ENCODE measurements around the gene TBXAS1. TPM values are rescaled to one million over a fixed set of nuclear protein-coding genes. Genes with fewer than 3 reads are reported as not detected.

TBXAS1 gene
- total RNA-seq (2022; extraction: Qiagen RNA extraction) = 13.2 to 15.9 TPM (median 14.8 TPM) in 5 replicates

GRCh38 chr7:139829025-139829774 is at the start of gene TBXAS1:
Gene TBXAS1, plus strand, starts transcription at chr7:139829264. Its CDS starts 127 bp downstream, at chr7:139829391.

GRCh38 chr7:140062528-140063299 is 233.7 kb downstream of the TBXAS1 start, which contains the start of gene PARP12:
Gene PARP12, minus strand, starts transcription at chr7:140062951. Its CDS starts 104 bp downstream, at chr7:140062847.

Other genes starting within 250 kb of the TBXAS1 start
- 25.8 to 49.0 TPM (median 38.1 TPM) in 5 replicates for gene HIPK2, start 51.3 kb upstream of the TBXAS1 start, total RNA-seq (2022; extraction: Qiagen RNA extraction)
- gene PARP12, start 233.7 kb downstream of the TBXAS1 start, total RNA-seq (2022; extraction: Qiagen RNA extraction) = 18.3 to 20.5 TPM (median 20.0 TPM) in 5 replicates

Data from A549 treated with Hydrocortisone at 1 μM for 4 hours (cell line).